ENCODE measurements around the gene NR6A1. TPM values are rescaled to one million over a fixed set of nuclear protein-coding genes. Genes with fewer than 3 reads are reported as not detected.

The NR6A1 gene
- total and polyA plus RNA-seq, 2 of the 13 experiments (the other 11 are each of a cell fraction or from before 2014, with no cell fraction given): 28.1 to 31.5 TPM

GRCh38 chr9:124733964-124734740 lies 37.0 kb downstream of the NR6A1 start (continued):
- TF ChIP-seq, protein P1, sequence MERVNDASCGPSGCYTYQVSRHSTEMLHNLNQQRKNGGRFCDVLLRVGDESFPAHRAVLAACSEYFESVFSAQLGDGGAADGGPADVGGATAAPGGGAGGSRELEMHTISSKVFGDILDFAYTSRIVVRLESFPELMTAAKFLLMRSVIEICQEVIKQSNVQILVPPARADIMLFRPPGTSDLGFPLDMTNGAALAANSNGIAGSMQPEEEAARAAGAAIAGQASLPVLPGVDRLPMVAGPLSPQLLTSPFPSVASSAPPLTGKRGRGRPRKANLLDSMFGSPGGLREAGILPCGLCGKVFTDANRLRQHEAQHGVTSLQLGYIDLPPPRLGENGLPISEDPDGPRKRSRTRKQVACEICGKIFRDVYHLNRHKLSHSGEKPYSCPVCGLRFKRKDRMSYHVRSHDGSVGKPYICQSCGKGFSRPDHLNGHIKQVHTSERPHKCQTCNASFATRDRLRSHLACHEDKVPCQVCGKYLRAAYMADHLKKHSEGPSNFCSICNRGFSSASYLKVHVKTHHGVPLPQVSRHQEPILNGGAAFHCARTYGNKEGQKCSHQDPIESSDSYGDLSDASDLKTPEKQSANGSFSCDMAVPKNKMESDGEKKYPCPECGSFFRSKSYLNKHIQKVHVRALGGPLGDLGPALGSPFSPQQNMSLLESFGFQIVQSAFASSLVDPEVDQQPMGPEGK (CRISPR knock-in tag; IDR thresholded peaks at IDR 0.05): peak; percentile 21; the same call in 1 of the 2 replicates
- TF ChIP-seq, protein P2, sequence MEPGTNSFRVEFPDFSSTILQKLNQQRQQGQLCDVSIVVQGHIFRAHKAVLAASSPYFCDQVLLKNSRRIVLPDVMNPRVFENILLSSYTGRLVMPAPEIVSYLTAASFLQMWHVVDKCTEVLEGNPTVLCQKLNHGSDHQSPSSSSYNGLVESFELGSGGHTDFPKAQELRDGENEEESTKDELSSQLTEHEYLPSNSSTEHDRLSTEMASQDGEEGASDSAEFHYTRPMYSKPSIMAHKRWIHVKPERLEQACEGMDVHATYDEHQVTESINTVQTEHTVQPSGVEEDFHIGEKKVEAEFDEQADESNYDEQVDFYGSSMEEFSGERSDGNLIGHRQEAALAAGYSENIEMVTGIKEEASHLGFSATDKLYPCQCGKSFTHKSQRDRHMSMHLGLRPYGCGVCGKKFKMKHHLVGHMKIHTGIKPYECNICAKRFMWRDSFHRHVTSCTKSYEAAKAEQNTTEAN (CRISPR knock-in tag; conservative IDR thresholded peaks at IDR 0.05): 0 out of 2 replicates have a peak, but pooled peaks have one; percentile 40
- TF ChIP-seq SAFB2 (CRISPR knock-in tag; IDR thresholded peaks at IDR 0.05; ENCODE audit: borderline replicate concordance, low read depth): no peak
- TF ChIP-seq HNRNPLL (IDR thresholded peaks at IDR 0.05; ENCODE audit: low read depth, low read length, poor library complexity, severe bottlenecking): no peak
- TF ChIP-seq, protein P3, sequence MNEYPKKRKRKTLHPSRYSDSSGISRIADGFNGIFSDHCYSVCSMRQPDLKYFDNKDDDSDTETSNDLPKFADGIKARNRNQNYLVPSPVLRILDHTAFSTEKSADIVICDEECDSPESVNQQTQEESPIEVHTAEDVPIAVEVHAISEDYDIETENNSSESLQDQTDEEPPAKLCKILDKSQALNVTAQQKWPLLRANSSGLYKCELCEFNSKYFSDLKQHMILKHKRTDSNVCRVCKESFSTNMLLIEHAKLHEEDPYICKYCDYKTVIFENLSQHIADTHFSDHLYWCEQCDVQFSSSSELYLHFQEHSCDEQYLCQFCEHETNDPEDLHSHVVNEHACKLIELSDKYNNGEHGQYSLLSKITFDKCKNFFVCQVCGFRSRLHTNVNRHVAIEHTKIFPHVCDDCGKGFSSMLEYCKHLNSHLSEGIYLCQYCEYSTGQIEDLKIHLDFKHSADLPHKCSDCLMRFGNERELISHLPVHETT (CRISPR knock-in tag; conservative IDR thresholded peaks at IDR 0.05): no peak
- TF ChIP-seq ZBTB1 (CRISPR knock-in tag; IDR thresholded peaks at IDR 0.05; ENCODE audit: borderline replicate concordance): no peak
- TF ChIP-seq, protein P4, sequence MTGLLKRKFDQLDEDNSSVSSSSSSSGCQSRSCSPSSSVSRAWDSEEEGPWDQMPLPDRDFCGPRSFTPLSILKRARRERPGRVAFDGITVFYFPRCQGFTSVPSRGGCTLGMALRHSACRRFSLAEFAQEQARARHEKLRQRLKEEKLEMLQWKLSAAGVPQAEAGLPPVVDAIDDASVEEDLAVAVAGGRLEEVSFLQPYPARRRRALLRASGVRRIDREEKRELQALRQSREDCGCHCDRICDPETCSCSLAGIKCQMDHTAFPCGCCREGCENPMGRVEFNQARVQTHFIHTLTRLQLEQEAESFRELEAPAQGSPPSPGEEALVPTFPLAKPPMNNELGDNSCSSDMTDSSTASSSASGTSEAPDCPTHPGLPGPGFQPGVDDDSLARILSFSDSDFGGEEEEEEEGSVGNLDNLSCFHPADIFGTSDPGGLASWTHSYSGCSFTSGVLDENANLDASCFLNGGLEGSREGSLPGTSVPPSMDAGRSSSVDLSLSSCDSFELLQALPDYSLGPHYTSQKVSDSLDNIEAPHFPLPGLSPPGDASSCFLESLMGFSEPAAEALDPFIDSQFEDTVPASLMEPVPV (CRISPR knock-in tag; IDR thresholded peaks at IDR 0.05): 0 out of 2 replicates have a peak, but pooled peaks have one; percentile 34
- no peak for TF ChIP-seq ZNF619 (CRISPR knock-in tag; IDR thresholded peaks at IDR 0.05)
- peak; percentile 40; the same call in 1 of the 2 replicates for TF ChIP-seq FOSL2 (CRISPR knock-in tag; IDR thresholded peaks at IDR 0.05)
- TF ChIP-seq, protein P5, sequence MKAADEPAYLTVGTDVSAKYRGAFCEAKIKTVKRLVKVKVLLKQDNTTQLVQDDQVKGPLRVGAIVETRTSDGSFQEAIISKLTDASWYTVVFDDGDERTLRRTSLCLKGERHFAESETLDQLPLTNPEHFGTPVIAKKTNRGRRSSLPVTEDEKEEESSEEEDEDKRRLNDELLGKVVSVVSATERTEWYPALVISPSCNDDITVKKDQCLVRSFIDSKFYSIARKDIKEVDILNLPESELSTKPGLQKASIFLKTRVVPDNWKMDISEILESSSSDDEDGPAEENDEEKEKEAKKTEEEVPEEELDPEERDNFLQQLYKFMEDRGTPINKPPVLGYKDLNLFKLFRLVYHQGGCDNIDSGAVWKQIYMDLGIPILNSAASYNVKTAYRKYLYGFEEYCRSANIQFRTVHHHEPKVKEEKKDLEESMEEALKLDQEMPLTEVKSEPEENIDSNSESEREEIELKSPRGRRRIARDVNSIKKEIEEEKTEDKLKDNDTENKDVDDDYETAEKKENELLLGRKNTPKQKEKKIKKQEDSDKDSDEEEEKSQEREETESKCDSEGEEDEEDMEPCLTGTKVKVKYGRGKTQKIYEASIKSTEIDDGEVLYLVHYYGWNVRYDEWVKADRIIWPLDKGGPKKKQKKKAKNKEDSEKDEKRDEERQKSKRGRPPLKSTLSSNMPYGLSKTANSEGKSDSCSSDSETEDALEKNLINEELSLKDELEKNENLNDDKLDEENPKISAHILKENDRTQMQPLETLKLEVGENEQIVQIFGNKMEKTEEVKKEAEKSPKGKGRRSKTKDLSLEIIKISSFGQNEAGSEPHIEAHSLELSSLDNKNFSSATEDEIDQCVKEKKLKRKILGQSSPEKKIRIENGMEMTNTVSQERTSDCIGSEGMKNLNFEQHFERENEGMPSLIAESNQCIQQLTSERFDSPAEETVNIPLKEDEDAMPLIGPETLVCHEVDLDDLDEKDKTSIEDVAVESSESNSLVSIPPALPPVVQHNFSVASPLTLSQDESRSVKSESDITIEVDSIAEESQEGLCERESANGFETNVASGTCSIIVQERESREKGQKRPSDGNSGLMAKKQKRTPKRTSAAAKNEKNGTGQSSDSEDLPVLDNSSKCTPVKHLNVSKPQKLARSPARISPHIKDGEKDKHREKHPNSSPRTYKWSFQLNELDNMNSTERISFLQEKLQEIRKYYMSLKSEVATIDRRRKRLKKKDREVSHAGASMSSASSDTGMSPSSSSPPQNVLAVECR (CRISPR knock-in tag; IDR thresholded peaks at IDR 0.05; ENCODE audit: borderline replicate concordance): peak; percentile 21; the same call in 1 of the 2 replicates
- TF ChIP-seq ZNF788 (CRISPR knock-in tag; IDR thresholded peaks at IDR 0.05; ENCODE audit: borderline replicate concordance): peak; percentile 33; the same call in 1 of the 2 replicates
- 0 out of 2 replicates have a peak, but pooled peaks have one; percentile 37 for TF ChIP-seq KMT2A (CRISPR knock-in tag; IDR thresholded peaks at IDR 0.05)
- no peak for TF ChIP-seq ZC3H4 (CRISPR knock-in tag; IDR thresholded peaks at IDR 0.05; ENCODE audit: borderline replicate concordance)
- TF ChIP-seq, protein P6, sequence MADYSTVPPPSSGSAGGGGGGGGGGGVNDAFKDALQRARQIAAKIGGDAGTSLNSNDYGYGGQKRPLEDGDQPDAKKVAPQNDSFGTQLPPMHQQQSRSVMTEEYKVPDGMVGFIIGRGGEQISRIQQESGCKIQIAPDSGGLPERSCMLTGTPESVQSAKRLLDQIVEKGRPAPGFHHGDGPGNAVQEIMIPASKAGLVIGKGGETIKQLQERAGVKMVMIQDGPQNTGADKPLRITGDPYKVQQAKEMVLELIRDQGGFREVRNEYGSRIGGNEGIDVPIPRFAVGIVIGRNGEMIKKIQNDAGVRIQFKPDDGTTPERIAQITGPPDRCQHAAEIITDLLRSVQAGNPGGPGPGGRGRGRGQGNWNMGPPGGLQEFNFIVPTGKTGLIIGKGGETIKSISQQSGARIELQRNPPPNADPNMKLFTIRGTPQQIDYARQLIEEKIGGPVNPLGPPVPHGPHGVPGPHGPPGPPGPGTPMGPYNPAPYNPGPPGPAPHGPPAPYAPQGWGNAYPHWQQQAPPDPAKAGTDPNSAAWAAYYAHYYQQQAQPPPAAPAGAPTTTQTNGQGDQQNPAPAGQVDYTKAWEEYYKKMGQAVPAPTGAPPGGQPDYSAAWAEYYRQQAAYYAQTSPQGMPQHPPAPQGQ (CRISPR knock-in tag; IDR thresholded peaks at IDR 0.05; ENCODE audit: borderline replicate concordance): no peak
